KOPT-K1 (cell line): ENCODE data around the gene SERF1A.
"Not testable (repeated sequence)": the region's sequence is repeated elsewhere in the genome, so short reads cannot be mapped to it uniquely, and the experiment has no call there.

Experiments
- H3K27ac ChIP-seq: fragments of 200-600 bp; sonication (generic); 2 replicates; pipeline ENCODE4 v1.5.1; 2016; ENCODE audit warnings: antibody characterized with exemption, mild to moderate bottlenecking, low read depth, low read length; ENCODE audit not compliant: poor library complexity, severe bottlenecking
- H3K36me3 ChIP-seq: fragments of 200-600 bp; sonication (generic); 2 replicates; pipeline ENCODE4 v1.5.1; 2017; ENCODE audit warnings: antibody characterized with exemption, mild to moderate bottlenecking, low read length, moderate library complexity; ENCODE audit not compliant: insufficient read depth
- H3K9me3 ChIP-seq: fragments of 200-600 bp; sonication (generic); 2 replicates; pipeline ENCODE4 v1.5.1; 2017; ENCODE audit warnings: antibody characterized with exemption, low read length, mild to moderate bottlenecking; ENCODE audit not compliant: insufficient read depth, poor library complexity, severe bottlenecking

The SERF1A gene

GRCh38 chr5:70900533-70901271 is at the start of gene SERF1A:
TSS of gene SERF1A (plus strand) at chr5:70900669. CDS start at chr5:70900870, 201 bp downstream.
- H3K36me3 ChIP-seq, H3K27ac ChIP-seq: not testable (repeated sequence)

GRCh38 chr5:70866778-70867177 is 33.7 kb upstream of the SERF1A start:
- not testable (repeated sequence) for H3K27ac ChIP-seq, H3K9me3 ChIP-seq, H3K36me3 ChIP-seq

More at GRCh38 chr5:70900533-70901271, at the start of gene SERF1A:
- H3K9me3 ChIP-seq, result not testable (repeated sequence)

DNA sequence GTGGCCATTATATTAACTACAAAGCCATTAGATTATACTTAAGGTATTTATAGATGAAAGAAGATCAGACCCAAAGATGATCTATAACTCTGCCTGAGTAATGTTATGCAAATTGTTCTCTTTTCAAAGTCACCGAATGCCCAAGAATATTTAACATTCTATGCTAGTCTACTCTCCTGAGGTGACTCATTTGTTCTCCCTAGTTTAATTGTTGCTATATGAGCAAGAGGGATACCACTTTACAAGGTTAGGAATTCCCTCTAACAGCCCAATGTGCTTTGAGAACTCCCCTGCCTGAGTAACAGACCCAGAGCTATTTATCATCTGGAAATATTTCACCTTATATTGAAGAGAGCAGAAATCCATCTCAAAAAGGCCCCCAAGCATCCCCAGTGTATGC is 29.8 kb upstream of the SERF1A start:
- not testable (repeated sequence) for H3K36me3 ChIP-seq, H3K27ac ChIP-seq, H3K9me3 ChIP-seq

GRCh38 chr5:70896076-70896475 is 4.4 kb upstream of the SERF1A start:
- H3K9me3 ChIP-seq, H3K36me3 ChIP-seq, H3K27ac ChIP-seq: not testable (repeated sequence)

GRCh38 chr5:70901272-70901571 is 753 bp downstream of the SERF1A start:
- not testable (repeated sequence) for H3K9me3 ChIP-seq, H3K27ac ChIP-seq, H3K36me3 ChIP-seq

- not testable (repeated sequence) for H3K9me3 ChIP-seq, H3K27ac ChIP-seq, H3K36me3 ChIP-seq
These were observed 6.2 kb downstream of the SERF1A start for GRCh38 chr5:70906624-70907023.

- H3K27ac ChIP-seq, H3K9me3 ChIP-seq, H3K36me3 ChIP-seq: not testable (repeated sequence)
These were observed 16.4 kb downstream of the SERF1A start for GRCh38 chr5:70916829-70917228.

GRCh38 chr5:70925211-70925562 is 24.7 kb downstream of the SERF1A start:
- H3K36me3 ChIP-seq, H3K9me3 ChIP-seq, H3K27ac ChIP-seq: not testable (repeated sequence)

DNA sequence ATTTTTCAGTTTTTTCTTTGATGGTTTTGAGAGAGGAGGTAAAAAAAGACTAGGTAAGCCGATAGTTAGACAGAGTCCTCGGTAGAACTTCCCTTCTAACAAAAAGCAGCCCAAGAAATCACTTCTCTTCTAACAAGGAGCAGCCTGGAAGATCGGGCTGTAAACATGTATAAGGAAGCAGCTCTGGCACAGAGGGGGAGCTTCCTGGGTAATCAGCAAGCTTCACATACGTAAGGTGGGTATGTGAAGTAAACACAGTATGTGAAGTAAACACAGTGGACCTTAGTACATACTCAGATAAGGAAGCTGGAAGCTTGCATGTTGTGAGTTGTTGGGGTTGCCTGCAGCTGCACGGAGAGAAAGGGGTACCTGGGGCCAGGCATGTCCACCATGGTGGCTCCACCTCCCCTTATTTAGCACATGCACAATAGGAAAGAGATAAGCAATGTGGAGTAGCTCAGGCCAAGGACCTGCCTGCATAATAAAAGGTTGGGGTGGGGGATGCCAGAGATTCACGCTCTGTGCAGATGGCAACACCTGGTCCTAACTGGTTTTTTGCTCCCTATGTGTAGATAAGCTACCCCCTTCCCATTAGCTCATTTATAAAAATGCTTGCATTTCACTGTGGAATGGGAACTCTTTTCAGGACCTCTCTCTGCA is 31.4 kb downstream of the SERF1A start:
- not testable (repeated sequence) for H3K36me3 ChIP-seq, H3K27ac ChIP-seq, H3K9me3 ChIP-seq

DNA sequence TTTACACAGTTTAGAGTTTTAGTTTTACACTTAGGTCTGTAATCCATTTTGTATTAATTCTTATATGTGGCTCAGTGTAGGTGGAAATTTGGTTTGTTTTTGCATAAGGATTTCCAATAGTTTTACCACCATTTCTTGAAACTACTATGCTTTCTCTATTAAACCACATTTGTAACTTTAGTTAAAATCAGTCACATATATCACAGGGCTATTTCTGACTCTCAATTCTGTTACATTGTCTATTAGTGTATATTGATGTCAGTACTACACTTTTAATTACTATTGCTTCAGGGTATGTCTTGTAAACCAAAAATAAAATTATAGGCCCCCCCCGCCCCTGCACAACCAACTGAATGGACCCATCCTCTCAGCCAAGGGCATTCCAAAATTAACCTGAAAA is 32.1 kb downstream of the SERF1A start:
- H3K9me3 ChIP-seq, H3K36me3 ChIP-seq, H3K27ac ChIP-seq: not testable (repeated sequence)

GRCh38 chr5:70953068-70953467 is 52.6 kb downstream of the SERF1A start:
- not testable (repeated sequence) for H3K9me3 ChIP-seq, H3K36me3 ChIP-seq, H3K27ac ChIP-seq
